Measurements from ENCODE around the gene BAHCC1. TPM values are rescaled to one million over a fixed set of nuclear protein-coding genes. Genes with fewer than 3 reads are reported as not detected.

The BAHCC1 gene
- total and polyA plus RNA-seq, 2 donors from 2014 or later = 2.6 to 20.5 TPM

GRCh38 chr17:81489012-81489997 is 94.0 kb downstream of the BAHCC1 start:
- Histone ChIP-seq H3K4me1 (ENCODE audit: control insufficient read depth in 2 of 3, insufficient read depth in 2 of 3, low read depth in 1 of 3, low read length in 3 of 3) (peaks cover 0 to 8% (median 0%) of the 10 kb centered on the region in 3 donors), H3K9me3 (ENCODE audit: control insufficient read depth in 2 of 3, insufficient read depth in 1 of 3, low read length in 3 of 3) (no peaks in the 10 kb centered on the region), H3K4me3 (ENCODE audit: low read length in 3 of 3) (no peak overlapping the region), H3K9ac (ENCODE audit: low read length in 3 of 3) (no peak overlapping the region), H3K36me3 (ENCODE audit: control insufficient read depth in 2 of 3, insufficient read depth in 3 of 3, low read length in 3 of 3) (no peaks in the 10 kb centered on the region), H3K27ac (ENCODE audit: low read depth in 2 of 2, low read length in 2 of 2) (no peak overlapping the region), H3K27me3 (ENCODE audit: control insufficient read depth, insufficient read depth, low read length) (no peaks in the 10 kb centered on the region)
- intact Hi-C loops (cut with DNase I) = loop anchor here (10.0 kb wide), 1 partner anchor 235 kb away; no protein-coding TSS in a partner anchor
- FAIRE-seq (no peak), DNase-seq (peak in 1 of 5 donors; percentile 29)
- no peak for TF ChIP-seq CTCF (IDR thresholded peaks at IDR 0.05; ENCODE audit: borderline replicate concordance, extremely low read depth, insufficient read depth)

- H3K4me3 ChIP-seq (ENCODE audit: low read length in 3 of 3) = no peak overlapping the region
- TF ChIP-seq CTCF (IDR thresholded peaks at IDR 0.05; ENCODE audit: borderline replicate concordance, extremely low read depth, insufficient read depth) = no peak
- no peak for DNase-seq
- no peak overlapping the region for H3K27ac ChIP-seq (ENCODE audit: low read depth in 2 of 2, low read length in 2 of 2)
- no peaks in the 10 kb centered on the region for H3K27me3 ChIP-seq (ENCODE audit: control insufficient read depth, insufficient read depth, low read length)
- H3K4me1 ChIP-seq (ENCODE audit: control insufficient read depth in 2 of 3, insufficient read depth in 2 of 3, low read depth in 1 of 3, low read length in 3 of 3) = peaks cover 0 to 2% (median 0%) of the 10 kb centered on the region in 3 donors
- no peaks in the 10 kb centered on the region for H3K36me3 ChIP-seq (ENCODE audit: control insufficient read depth in 2 of 3, insufficient read depth in 3 of 3, low read length in 3 of 3)
- no peak for FAIRE-seq
- no peaks in the 10 kb centered on the region for H3K9me3 ChIP-seq (ENCODE audit: control insufficient read depth in 2 of 3, insufficient read depth in 1 of 3, low read length in 3 of 3)
- no peak overlapping the region for H3K9ac ChIP-seq (ENCODE audit: low read length in 3 of 3)
- intact Hi-C loops (cut with DNase I) = loop anchor here (10.0 kb wide), 1 partner anchor 235 kb away; no protein-coding TSS in a partner anchor
These were observed 95.0 kb downstream of the BAHCC1 start for GRCh38 chr17:81489998-81490992.

GRCh38 chr17:81491181-81491581 is 95.9 kb downstream of the BAHCC1 start:
- Histone ChIP-seq H3K36me3 (ENCODE audit: control insufficient read depth in 2 of 3, insufficient read depth in 3 of 3, low read length in 3 of 3) (no peaks in the 10 kb centered on the region), H3K9me3 (ENCODE audit: control insufficient read depth in 2 of 3, insufficient read depth in 1 of 3, low read length in 3 of 3) (no peaks in the 10 kb centered on the region), H3K4me3 (ENCODE audit: low read length in 3 of 3) (no peak overlapping the region), H3K27ac (ENCODE audit: low read depth in 2 of 2, low read length in 2 of 2) (no peak overlapping the region), H3K4me1 (ENCODE audit: control insufficient read depth in 2 of 3, insufficient read depth in 2 of 3, low read depth in 1 of 3, low read length in 3 of 3) (peaks cover 0 to 2% (median 0%) of the 10 kb centered on the region in 3 donors), H3K9ac (ENCODE audit: low read length in 3 of 3) (no peak overlapping the region), H3K27me3 (ENCODE audit: control insufficient read depth, insufficient read depth, low read length) (no peaks in the 10 kb centered on the region)
- peak in 2 of 5 donors; percentile 37 to 67 for DNase-seq
- TF ChIP-seq CTCF (IDR thresholded peaks at IDR 0.05; ENCODE audit: borderline replicate concordance, extremely low read depth, insufficient read depth) = no peak
- FAIRE-seq = no peak
- intact Hi-C loops (cut with DNase I) = no loop called here
